Activated CD8-positive, alpha-beta memory T cell treated with anti-CD3 and anti-CD28 coated beads, Interleukin-2, amount 50 U/mL, for 1 hour (primary cell): ENCODE measurements around the gene DGCR2.
"Not testable (repeated sequence)": the region's sequence is repeated elsewhere in the genome, so short reads cannot be mapped to it uniquely, and the experiment has no call there.

ENCODE experiments used
- DNase-seq: peaks from one replicate; pipeline ENCODE4 v3.0.0-alpha.2; 2020; ENCODE audit errors: extremely low read depth

Gene DGCR2

DNA sequence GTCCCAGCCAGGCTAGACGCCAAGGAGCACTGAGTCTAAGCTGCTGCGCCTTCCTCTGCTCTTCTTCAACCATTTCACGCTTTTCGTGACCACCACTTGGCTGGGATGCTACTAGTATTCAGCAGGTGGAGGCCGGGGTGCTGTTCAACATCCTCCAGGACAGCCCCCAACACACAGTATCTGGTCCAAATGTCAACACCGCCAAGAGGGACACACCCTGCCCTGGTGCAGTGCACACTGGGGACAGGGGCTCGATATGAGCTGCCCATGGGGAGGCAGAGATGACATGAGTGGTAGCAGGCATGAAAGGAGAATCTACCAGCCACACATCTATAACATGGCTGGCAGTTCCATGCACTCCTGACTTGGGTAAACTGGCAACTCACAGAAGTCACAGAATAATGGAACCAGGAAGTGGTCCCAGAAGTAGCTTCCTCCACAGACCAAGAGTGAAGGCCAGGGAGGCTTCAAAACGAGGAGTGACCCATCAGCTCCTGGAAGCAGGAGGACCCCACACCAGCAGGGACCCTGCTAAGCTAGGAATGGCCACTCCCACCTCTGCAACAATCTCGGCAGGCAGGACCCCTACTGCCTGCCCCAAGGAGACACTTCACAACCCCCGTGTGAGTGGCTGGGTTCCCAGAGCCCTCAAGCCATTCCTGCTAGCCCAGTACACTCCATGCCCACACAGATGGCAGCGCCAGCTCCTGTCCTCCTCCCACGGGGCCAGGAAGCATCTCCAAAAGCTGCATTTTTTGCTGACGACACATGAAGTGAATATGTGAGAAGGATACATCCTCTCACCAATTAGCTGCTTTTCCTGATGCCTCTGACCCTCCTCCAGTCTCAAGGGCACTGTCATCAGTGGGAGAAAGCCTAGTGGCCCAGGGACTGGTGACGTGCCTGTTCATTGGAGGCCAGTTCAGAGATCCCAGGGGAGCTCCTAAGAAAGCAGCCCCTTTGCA lies 78.8 kb downstream of the DGCR2 start:
- no peak for DNase-seq

GRCh38 chr22:19042285-19043120 lies 79.7 kb downstream of the DGCR2 start:
- no peak for DNase-seq

- no peak for DNase-seq
Measured at GRCh38 chr22:19041704-19042074, 80.5 kb downstream of the DGCR2 start.

- no peak for DNase-seq
Measured at GRCh38 chr22:19040888-19041703, 81.1 kb downstream of the DGCR2 start.

- no peak for DNase-seq
Measured at GRCh38 chr22:19040391-19040861, 81.8 kb downstream of the DGCR2 start.

DNA sequence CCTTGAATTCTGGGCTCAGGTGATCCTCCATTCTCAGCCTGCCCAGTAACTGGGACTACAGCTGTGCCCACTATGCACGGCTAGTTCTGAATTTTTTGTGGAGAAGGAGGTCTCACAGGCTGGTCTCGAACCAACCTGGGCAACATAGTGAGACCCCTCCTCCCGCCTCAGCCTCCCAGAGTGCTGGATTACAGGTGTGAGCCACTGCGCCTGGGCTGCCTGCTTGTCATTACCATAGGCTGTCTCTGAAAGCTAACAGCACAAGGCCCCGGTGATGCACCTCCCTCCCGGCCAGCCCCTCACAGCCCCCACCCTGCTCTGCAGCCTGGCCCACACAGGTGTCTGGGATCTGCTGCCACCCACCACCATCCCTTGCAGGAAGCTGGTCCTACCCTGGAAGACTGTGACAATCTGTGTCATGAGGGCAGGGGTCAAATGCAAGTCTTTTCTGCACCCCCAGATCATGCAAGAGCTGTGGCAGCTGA lies 82.4 kb downstream of the DGCR2 start:
- no peak for DNase-seq

DNA sequence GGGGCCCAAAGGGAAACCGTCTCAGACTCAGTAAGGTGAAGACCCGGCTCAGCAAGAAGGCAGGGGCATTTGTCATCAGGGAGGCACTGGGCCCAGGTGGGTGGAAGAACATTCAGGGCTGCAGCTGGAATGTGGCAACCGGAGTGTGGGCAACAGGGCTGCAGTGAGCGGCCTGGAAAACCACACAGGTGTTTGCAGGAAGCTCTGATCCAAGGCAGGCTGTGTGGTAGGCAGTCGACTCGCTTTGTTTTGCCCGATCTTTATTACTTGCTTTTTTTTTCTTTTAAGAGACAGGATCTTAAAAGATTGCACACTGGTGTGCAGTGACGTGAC lies 82.8 kb downstream of the DGCR2 start:
- DNase-seq = no peak

GRCh38 chr22:19038728-19039447 lies 83.3 kb downstream of the DGCR2 start:
- no peak for DNase-seq

- no peak for DNase-seq
Measured at GRCh38 chr22:19038164-19038546, 84.1 kb downstream of the DGCR2 start.

- DNase-seq = no peak
Measured at GRCh38 chr22:19037282-19038163, 84.7 kb downstream of the DGCR2 start.

DNA sequence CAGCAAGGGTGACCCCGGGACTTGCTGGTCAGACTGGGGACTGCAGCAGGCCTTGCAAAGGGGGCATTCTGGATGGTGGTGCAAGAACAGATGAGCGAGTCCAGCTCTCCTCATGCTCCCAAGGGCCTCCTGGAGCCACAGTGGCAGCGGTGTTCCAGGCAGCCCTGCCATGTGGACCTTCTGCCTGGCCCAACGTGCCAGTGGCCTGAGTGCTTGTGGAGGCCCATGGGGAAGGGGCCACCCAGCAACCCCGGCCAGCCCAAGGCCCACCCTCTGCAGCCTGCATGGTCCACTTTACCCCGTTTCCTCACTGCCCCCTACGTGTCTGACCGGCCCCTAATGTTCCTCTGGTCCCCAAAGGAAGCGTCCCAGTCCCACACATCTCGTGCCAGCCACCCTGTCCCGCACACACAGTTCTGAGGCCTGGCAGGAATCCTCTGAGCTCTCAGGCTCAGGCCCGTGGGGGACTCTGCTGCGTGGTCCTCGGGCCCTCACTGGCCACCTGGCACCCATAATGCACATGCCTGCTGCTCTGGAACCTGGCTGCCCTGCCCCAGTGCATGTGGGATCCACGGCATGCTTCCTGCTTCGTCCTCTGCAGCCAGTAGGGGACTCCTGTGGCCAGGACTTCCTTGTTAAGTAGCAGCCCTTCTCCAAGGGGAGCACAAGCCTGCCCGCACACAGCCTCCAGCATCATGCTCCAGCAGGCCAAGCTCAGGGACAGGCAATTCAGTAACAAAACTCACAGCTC lies 85.5 kb downstream of the DGCR2 start:
- DNase-seq = no peak

DNA sequence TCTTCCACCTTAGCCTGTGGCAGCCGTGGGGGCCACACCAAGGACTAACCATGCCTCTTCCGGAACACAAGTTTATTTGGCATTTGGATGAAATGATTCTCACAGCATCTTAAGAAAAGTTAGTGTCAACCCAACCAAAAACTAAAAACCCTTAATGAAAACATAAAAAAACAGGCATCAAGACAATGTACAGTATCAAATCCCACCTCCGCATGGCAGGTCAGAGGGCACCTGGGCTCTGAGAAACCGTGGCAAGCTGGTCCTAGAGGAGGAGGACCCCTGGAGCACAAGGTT lies 86.0 kb downstream of the DGCR2 start:
- DNase-seq = no peak

DNA sequence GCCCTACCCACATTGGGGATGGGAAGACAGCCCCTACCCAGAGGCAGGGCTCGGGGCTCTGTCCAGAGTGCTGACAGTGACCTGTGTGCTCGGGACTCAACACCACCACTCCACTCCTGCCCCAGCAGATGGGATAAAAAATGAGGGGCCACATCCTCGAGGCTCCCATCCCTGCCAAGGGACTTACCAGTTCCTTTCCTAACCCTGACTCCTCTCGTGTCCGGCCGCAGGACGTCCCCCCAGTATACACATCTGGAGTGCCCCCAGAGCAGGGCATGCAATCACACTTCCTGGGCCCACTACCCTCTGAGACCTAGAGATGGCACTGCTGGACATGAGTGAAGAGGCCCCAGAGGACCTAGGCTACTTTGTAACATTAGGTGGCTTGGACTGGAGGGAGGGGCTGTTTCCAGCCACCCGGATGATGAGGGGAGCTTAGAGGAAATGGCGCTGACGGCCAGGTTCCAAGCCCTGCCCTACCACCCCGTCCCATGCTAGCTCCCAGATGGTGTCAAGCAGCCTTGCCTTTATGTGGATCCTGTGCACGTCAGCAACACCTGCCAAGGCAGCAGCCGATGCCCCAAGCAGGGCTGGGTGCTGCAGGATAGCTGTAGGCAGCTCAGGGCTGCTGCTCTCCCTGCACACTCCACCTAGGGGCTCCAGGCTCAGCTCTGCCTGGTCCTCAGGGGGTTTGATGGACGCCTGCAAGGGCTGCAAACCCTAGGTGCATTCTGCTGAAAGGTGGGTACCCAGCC lies 86.6 kb downstream of the DGCR2 start:
- no peak for DNase-seq

DNA sequence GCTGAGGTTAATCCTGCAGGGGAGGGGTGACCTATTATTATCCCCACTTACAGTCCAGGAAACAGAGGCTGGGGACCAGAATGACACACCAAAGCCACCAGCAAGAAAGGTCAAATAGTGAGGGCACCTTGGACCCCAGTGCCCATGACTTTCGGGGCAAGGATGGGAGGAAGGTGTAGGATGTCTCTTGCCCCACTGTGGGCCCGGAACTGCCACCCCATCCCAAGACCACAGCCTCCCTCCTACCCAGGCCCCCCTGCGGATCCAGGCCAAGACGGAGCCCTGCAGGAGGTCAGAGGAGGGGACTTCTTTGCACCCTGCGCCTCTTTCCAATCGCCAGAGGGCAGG lies 87.1 kb downstream of the DGCR2 start:
- DNase-seq = not testable (repeated sequence)

DNA sequence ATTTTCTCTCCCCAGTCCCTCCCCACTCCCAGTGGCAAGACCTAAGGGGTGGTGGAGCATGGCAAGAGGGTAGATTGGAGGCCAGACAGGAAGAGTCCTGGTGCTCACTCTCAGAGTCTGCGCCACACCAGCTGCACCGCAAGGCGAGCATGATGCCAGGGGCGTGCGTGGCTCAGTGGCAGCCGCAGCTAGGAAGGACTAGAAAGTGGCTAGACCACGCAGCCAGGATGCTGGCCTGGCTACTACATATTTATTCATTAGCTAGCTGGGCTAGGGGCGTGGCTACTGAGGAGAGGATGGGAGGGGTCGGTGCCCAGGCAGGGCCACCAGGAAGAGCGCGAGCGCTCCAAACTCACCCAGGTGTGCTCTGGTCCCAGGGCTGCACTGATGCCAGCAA lies 87.5 kb downstream of the DGCR2 start:
- not testable (repeated sequence) for DNase-seq

GRCh38 chr22:19034031-19034723 lies 88.0 kb downstream of the DGCR2 start:
- DNase-seq = not testable (repeated sequence)

GRCh38 chr22:19033568-19033905 lies 88.7 kb downstream of the DGCR2 start:
- not testable (repeated sequence) for DNase-seq

DNA sequence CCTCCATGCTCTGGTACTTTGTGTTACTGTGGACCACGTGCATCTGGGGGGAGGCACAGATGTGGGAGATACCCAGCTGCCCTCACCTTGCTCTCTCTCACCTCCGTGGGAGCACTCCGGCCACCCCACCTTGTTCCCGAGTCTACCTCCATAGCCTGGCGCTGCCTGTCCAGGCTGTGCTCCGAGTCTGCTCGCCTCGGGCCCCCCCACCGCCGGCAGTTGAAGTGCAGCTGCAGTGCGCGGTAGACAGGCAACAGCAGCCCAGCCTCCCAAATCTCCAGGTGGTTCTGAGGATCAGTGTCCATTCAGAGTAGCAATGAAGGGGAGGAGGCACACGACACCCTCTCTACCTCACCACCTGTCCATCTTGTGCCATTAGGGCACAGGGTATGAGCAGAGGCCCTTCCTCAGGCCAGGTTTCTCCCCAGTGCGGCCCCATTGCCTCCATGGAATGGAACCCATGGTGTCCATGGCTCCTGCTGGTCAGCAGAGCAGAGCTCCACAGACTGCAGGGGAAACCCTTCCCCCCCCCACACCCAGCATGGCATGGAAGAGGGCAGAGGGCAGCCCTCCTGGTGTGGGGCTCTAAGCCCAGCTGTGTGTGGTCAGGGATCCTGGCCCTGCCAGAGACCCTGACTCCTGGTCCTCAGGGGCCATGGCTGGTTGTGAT lies 89.2 kb downstream of the DGCR2 start:
- not testable (repeated sequence) for DNase-seq
